HEK293 (cell line): ENCODE data around the gene ALDH3A1.

Experiments used
- CTCF ChIA-PET: fragments of 350-600 bp; formaldehyde crosslinking; extraction: SDS; loops from one replicate; lab custom pipeline; 2021; ENCODE audit warnings: antibody characterized with exemption; lab: Yijun Ruan, JAX
- POLR2A ChIA-PET: fragments of 300-600 bp; formaldehyde crosslinking; extraction: SDS; loops from one replicate; lab custom pipeline; 2020; ENCODE audit warnings: antibody characterized with exemption, inconsistent platforms; lab: Yijun Ruan, JAX
- H3K27ac ChIP-seq: fragments of 200-500 bp; sonication (Bioruptor generic); 2 replicates; pipeline ENCODE4 v1.5.1; 2014; ENCODE audit warnings: low read depth, low read length, control low read depth, inconsistent platforms; ENCODE audit errors: extremely low read depth
- H3K36me3 ChIP-seq, 2 experiments: fragments of 200-500 bp in 1 of 2; sonication (Bioruptor generic) in 1 of 2; 1 replicate in 1 of 2; 2 replicates in 1 of 2; pipeline ENCODE4 v1.5.1; 2014 to 2017; ENCODE audit warnings: inconsistent platforms in 2 of 2, low read length in 2 of 2; ENCODE audit not compliant: control insufficient read depth in 2 of 2, insufficient read depth in 1 of 2
- H3K4me1 ChIP-seq: fragments of 200-500 bp; sonication (Bioruptor generic); 2 replicates; pipeline ENCODE4 v1.5.1; 2014; ENCODE audit warnings: mild to moderate bottlenecking, low read length, inconsistent platforms; ENCODE audit not compliant: control insufficient read depth, insufficient read depth
- H3K4me3 ChIP-seq: 2 replicates; pipeline ENCODE4 v1.5.1; 2011; ENCODE audit warnings: low read depth, mild to moderate bottlenecking, control low read depth, low read length, moderate library complexity
- H3K9me3 ChIP-seq: fragments of 200-500 bp; sonication (Bioruptor generic); 2 replicates; pipeline ENCODE4 v1.5.1; 2014; ENCODE audit warnings: low read depth, low read length, inconsistent platforms; ENCODE audit not compliant: control insufficient read depth, insufficient read depth
- KLF1 ChIP-seq: fragments of 450-650 bp; formaldehyde crosslinking; IDR thresholded peaks from 2 replicates; pipeline ENCODE4 v1.5.1; 2016; ENCODE audit warnings: missing biosample characterization, missing genetic modification characterization
- MEIS1 ChIP-seq: sonication (generic); formaldehyde crosslinking; IDR thresholded peaks from 2 replicates; pipeline ENCODE4 v1.8.1; 2022; ENCODE audit warnings: missing genetic modification reagents, mild to moderate bottlenecking, borderline replicate concordance
- SCRT1 ChIP-seq: fragments of 450-650 bp; formaldehyde crosslinking; IDR thresholded peaks from 2 replicates; pipeline ENCODE4 v1.5.1; 2016; ENCODE audit warnings: missing biosample characterization, missing genetic modification characterization, borderline replicate concordance
- WT1 ChIP-seq: fragments of 450-650 bp; formaldehyde crosslinking; IDR thresholded peaks from 2 replicates; pipeline ENCODE4 v1.5.1; 2016; ENCODE audit warnings: missing biosample characterization, missing genetic modification characterization
- ZBTB8A ChIP-seq: fragments of 450-650 bp; formaldehyde crosslinking; IDR thresholded peaks from 2 replicates; pipeline ENCODE4 v1.5.1; 2016; ENCODE audit warnings: missing biosample characterization, missing genetic modification characterization
- ZEB2 ChIP-seq: fragments of 450-650 bp; formaldehyde crosslinking; IDR thresholded peaks from 2 replicates; pipeline ENCODE4 v1.5.1; 2016; ENCODE audit warnings: missing biosample characterization, missing genetic modification characterization
- ZNF10 ChIP-seq: fragments of 450-650 bp; formaldehyde crosslinking; IDR thresholded peaks from 2 replicates; pipeline ENCODE4 v1.5.1; 2017; ENCODE audit warnings: missing biosample characterization, missing genetic modification characterization
- ZNF157 ChIP-seq: fragments of 450-650 bp; formaldehyde crosslinking; IDR thresholded peaks from 2 replicates; pipeline ENCODE4 v1.5.1; 2016; ENCODE audit warnings: missing biosample characterization, missing genetic modification characterization
- ZNF169 ChIP-seq: fragments of 450-650 bp; formaldehyde crosslinking; IDR thresholded peaks from 2 replicates; pipeline ENCODE4 v1.5.1; 2016; ENCODE audit warnings: missing biosample characterization, missing genetic modification characterization
- ZNF174 ChIP-seq: fragments of 450-650 bp; formaldehyde crosslinking; IDR thresholded peaks from 2 replicates; pipeline ENCODE4 v1.5.0; 2017; ENCODE audit warnings: missing biosample characterization, mild to moderate bottlenecking, missing genetic modification characterization
- ZNF19 ChIP-seq: fragments of 450-650 bp; formaldehyde crosslinking; IDR thresholded peaks from 2 replicates; pipeline ENCODE4; 2016; ENCODE audit warnings: missing biosample characterization, missing genetic modification characterization, low read depth
- ZNF292 ChIP-seq: fragments of 450-650 bp; formaldehyde crosslinking; IDR thresholded peaks from 2 replicates; pipeline ENCODE4 v1.5.1; 2016; ENCODE audit warnings: low read depth, missing biosample characterization, missing genetic modification characterization, borderline replicate concordance
- ZNF324 ChIP-seq: fragments of 450-650 bp; formaldehyde crosslinking; IDR thresholded peaks from 2 replicates; pipeline ENCODE4 v1.5.1; 2016; ENCODE audit warnings: missing biosample characterization, missing genetic modification characterization
- ZNF350 ChIP-seq: fragments of 450-650 bp; formaldehyde crosslinking; IDR thresholded peaks from 2 replicates; pipeline ENCODE4 v1.5.0; 2017; ENCODE audit warnings: missing biosample characterization, mild to moderate bottlenecking, missing genetic modification characterization
- ZNF501 ChIP-seq: fragments of 450-650 bp; formaldehyde crosslinking; IDR thresholded peaks from 2 replicates; pipeline ENCODE4 v1.5.1; 2016; ENCODE audit warnings: missing biosample characterization, missing genetic modification characterization
- ZNF514 ChIP-seq: fragments of 450-650 bp; formaldehyde crosslinking; IDR thresholded peaks from 2 replicates; pipeline ENCODE4 v1.5.1; 2016; ENCODE audit warnings: missing biosample characterization, missing genetic modification characterization
- ZNF529 ChIP-seq: fragments of 450-650 bp; formaldehyde crosslinking; IDR thresholded peaks from 2 replicates; pipeline ENCODE4 v1.5.1; 2017; ENCODE audit warnings: missing genetic modification characterization, missing biosample characterization; ENCODE audit not compliant: insufficient replicate concordance
- ZNF621 ChIP-seq: fragments of 450-650 bp; formaldehyde crosslinking; IDR thresholded peaks from 2 replicates; pipeline ENCODE4 v1.5.1; 2017; ENCODE audit warnings: missing biosample characterization, missing genetic modification characterization
- ZNF654 ChIP-seq: fragments of 450-650 bp; formaldehyde crosslinking; IDR thresholded peaks from 2 replicates; pipeline ENCODE4 v1.5.1; 2016; ENCODE audit warnings: low read depth, missing biosample characterization, missing genetic modification characterization
- ZNF701 ChIP-seq: fragments of 450-650 bp; formaldehyde crosslinking; IDR thresholded peaks from 2 replicates; pipeline ENCODE4 v1.5.1; 2016; ENCODE audit warnings: missing biosample characterization, missing genetic modification characterization
- ZNF707 ChIP-seq: fragments of 450-650 bp; formaldehyde crosslinking; IDR thresholded peaks from 2 replicates; pipeline ENCODE4 v1.5.1; 2016; ENCODE audit warnings: missing biosample characterization, missing genetic modification characterization
- ZNF747 ChIP-seq: fragments of 450-650 bp; formaldehyde crosslinking; IDR thresholded peaks from 2 replicates; pipeline ENCODE4 v1.5.1; 2016; ENCODE audit warnings: missing biosample characterization, missing genetic modification characterization
- ZNF777 ChIP-seq: fragments of 450-650 bp; formaldehyde crosslinking; IDR thresholded peaks from 2 replicates; pipeline ENCODE4 v1.5.1; 2017; ENCODE audit warnings: missing biosample characterization, missing genetic modification characterization, borderline replicate concordance
- ZNF791 ChIP-seq: fragments of 450-650 bp; formaldehyde crosslinking; IDR thresholded peaks from 2 replicates; pipeline ENCODE4 v1.5.1; 2016; ENCODE audit warnings: missing biosample characterization, missing genetic modification characterization
- ZNF837 ChIP-seq: fragments of 450-650 bp; formaldehyde crosslinking; IDR thresholded peaks from 2 replicates; pipeline ENCODE4 v1.5.1; 2016; ENCODE audit warnings: missing biosample characterization, missing genetic modification characterization
- TF ChIP-seq, protein P1 (sequence below): fragments of 450-650 bp; formaldehyde crosslinking; IDR thresholded peaks from 2 replicates; pipeline ENCODE4 v1.5.1; 2016; ENCODE audit warnings: missing biosample characterization, missing genetic modification characterization, borderline replicate concordance
- TF ChIP-seq, protein P2 (sequence below): fragments of 450-650 bp; IDR thresholded peaks from 2 replicates; pipeline ENCODE4 v1.5.1; 2018; ENCODE audit warnings: missing biosample characterization, mild to moderate bottlenecking, missing genetic modification characterization
- TF ChIP-seq, protein P3 (sequence below): fragments of 450-650 bp; formaldehyde crosslinking; IDR thresholded peaks from 2 replicates; pipeline ENCODE4 v1.5.1; 2017; ENCODE audit warnings: missing biosample characterization, missing genetic modification characterization

ALDH3A1 gene

DNA sequence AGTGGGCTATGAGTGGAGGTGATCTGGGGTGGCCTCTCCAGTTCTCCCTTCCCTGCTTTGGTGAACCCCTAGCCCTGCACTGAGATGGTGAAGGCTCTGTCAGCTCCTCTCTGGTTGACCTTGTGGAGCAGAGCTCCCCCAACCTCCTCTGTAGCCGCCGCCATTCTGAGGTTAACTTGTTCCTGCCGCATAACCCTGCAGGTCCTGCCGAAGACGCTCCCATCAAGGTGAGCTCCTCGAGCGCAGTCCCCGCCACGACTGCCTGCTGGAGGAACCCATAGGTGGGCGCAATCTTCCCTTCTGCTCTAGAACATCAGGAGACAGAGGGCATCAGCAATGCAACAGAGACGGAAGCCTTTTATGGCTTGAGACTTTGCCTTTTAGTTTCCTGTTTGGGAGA is 16.5 kb downstream of the ALDH3A1 start (continued):
- TF ChIP-seq, protein P1, sequence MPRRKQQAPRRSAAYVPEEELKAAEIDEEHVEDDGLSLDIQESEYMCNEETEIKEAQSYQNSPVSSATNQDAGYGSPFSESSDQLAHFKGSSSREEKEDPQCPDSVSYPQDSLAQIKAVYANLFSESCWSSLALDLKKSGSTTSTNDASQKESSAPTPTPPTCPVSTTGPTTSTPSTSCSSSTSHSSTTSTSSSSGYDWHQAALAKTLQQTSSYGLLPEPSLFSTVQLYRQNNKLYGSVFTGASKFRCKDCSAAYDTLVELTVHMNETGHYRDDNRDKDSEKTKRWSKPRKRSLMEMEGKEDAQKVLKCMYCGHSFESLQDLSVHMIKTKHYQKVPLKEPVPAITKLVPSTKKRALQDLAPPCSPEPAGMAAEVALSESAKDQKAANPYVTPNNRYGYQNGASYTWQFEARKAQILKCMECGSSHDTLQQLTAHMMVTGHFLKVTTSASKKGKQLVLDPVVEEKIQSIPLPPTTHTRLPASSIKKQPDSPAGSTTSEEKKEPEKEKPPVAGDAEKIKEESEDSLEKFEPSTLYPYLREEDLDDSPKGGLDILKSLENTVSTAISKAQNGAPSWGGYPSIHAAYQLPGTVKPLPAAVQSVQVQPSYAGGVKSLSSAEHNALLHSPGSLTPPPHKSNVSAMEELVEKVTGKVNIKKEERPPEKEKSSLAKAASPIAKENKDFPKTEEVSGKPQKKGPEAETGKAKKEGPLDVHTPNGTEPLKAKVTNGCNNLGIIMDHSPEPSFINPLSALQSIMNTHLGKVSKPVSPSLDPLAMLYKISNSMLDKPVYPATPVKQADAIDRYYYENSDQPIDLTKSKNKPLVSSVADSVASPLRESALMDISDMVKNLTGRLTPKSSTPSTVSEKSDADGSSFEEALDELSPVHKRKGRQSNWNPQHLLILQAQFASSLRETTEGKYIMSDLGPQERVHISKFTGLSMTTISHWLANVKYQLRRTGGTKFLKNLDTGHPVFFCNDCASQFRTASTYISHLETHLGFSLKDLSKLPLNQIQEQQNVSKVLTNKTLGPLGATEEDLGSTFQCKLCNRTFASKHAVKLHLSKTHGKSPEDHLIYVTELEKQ (tag by site-specific recombination) = no peak
- TF ChIP-seq ZNF292 (no peak), ZNF791 (tag by site-specific recombination) (no peak), MEIS1 (no peak), ZNF350 (no peak)

DNA sequence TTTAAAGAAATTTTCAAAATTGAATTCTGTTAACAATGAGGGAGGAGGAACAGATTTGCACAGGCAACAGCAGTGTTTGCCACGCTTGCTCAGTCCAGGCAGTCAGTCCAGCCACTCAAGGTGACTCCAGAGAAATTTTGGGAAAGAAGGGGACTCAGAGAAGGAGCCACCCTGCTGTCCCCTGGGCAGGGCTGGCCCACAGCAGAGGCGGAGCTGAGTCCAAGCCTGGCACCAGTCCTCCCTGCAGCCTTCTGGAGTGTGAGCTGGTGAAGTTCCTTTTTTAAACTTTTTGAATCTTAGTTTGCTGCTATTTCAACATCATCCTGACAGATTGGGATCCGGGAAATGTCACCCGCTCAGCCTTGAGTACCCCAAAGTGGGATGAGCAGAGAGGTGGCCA is 17.3 kb downstream of the ALDH3A1 start:
- H3K36me3 ChIP-seq = no peaks in the 10 kb centered on the region
- H3K9me3 ChIP-seq = no peaks in the 10 kb centered on the region
- 0 out of 2 replicates have a peak, but pooled peaks cover 2% of the 10 kb centered on the region for H3K4me1 ChIP-seq
- H3K27ac ChIP-seq = no peak overlapping the region
- H3K4me3 ChIP-seq = no peak overlapping the region
- CTCF ChIA-PET = interaction anchor here (0.9 to 1.8 kb wide), 3 partner anchors 14 to 36 kb away, joined by 3 to 6 read pairs (median 6); no protein-coding TSS in a partner anchor
- POLR2A ChIA-PET = interaction anchor here (1.5 kb wide), 1 partner anchor 83 kb away, joined by 4 read pairs; the partner anchor contains the start of gene ALDH3A2
- no peak for TF ChIP-seq ZBTB8A (tag by site-specific recombination)
- no peak for TF ChIP-seq ZNF10 (tag by site-specific recombination)
- no peak for TF ChIP-seq ZNF621
- TF ChIP-seq, protein P2, sequence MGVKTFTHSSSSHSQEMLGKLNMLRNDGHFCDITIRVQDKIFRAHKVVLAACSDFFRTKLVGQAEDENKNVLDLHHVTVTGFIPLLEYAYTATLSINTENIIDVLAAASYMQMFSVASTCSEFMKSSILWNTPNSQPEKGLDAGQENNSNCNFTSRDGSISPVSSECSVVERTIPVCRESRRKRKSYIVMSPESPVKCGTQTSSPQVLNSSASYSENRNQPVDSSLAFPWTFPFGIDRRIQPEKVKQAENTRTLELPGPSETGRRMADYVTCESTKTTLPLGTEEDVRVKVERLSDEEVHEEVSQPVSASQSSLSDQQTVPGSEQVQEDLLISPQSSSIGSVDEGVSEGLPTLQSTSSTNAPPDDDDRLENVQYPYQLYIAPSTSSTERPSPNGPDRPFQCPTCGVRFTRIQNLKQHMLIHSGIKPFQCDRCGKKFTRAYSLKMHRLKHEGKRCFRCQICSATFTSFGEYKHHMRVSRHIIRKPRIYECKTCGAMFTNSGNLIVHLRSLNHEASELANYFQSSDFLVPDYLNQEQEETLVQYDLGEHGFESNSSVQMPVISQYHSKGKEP (tag by site-specific recombination) = no peak
- TF ChIP-seq ZNF777 (tag by site-specific recombination) = no peak
- TF ChIP-seq ZNF501 (tag by site-specific recombination) = no peak
- TF ChIP-seq ZNF157 (tag by site-specific recombination) = no peak
- TF ChIP-seq, all 188 proteins: peak for 0

DNA sequence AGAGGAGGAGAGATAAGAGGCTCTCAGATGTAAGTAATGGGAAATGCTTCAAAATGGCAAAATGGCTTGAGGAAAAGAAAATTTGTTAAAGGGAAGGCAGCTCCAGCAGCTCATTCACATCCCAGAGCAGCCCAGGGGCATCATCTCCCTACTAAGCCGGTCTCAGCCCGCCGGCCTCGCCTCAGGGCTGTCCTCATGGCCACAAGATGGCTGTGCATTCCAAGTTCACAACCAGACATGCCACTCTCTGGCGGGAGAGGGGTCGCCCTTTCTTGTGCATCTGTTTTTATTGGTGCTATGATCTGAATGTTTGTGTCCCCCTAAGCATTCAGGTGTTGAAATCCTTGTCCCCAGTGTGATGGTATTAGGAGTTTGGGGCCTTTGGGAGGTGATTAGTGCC is 18.2 kb downstream of the ALDH3A1 start:
- CTCF ChIA-PET = interaction anchor here (0.6 kb wide), 1 partner anchor 13 kb away, joined by 3 read pairs; the partner anchor contains the start of gene SLC47A2
- POLR2A ChIA-PET = interaction anchor here (4.1 kb wide), 1 partner anchor 82 kb away, joined by 25 read pairs; the partner anchor contains the start of gene ALDH3A2

More for the DNA sequence above, 18.2 kb downstream of the ALDH3A1 start:
- Histone ChIP-seq H3K4me1 (0 out of 2 replicates have a peak, but pooled peaks cover 2% of the 10 kb centered on the region), H3K4me3 (no peak overlapping the region), H3K9me3 (no peaks in the 10 kb centered on the region), H3K36me3 (no peaks in the 10 kb centered on the region), H3K27ac (no peak overlapping the region)
- TF ChIP-seq, protein P3, sequence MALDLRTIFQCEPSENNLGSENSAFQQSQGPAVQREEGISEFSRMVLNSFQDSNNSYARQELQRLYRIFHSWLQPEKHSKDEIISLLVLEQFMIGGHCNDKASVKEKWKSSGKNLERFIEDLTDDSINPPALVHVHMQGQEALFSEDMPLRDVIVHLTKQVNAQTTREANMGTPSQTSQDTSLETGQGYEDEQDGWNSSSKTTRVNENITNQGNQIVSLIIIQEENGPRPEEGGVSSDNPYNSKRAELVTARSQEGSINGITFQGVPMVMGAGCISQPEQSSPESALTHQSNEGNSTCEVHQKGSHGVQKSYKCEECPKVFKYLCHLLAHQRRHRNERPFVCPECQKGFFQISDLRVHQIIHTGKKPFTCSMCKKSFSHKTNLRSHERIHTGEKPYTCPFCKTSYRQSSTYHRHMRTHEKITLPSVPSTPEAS (tag by site-specific recombination) = no peak
- TF ChIP-seq ZNF514 (tag by site-specific recombination) (no peak), WT1 (tag by site-specific recombination) (no peak), ZNF529 (tag by site-specific recombination) (no peak), KLF1 (tag by site-specific recombination) (no peak), ZEB2 (tag by site-specific recombination) (no peak), SCRT1 (tag by site-specific recombination) (no peak), ZNF837 (no peak), ZNF292 (no peak), ZNF19 (no peak), ZNF654 (tag by site-specific recombination) (no peak), ZNF747 (no peak), ZNF701 (no peak), ZNF707 (tag by site-specific recombination) (no peak), ZNF169 (tag by site-specific recombination) (no peak), ZNF324 (tag by site-specific recombination) (no peak), ZNF174 (tag by site-specific recombination) (no peak)
